ENCODE data around the gene ABCA1.

- no peak for TF ChIP-seq ELF4 (IDR thresholded peaks at IDR 0.05)
- TF ChIP-seq FOXA1 (IDR thresholded peaks at IDR 0.05): no peak
- TF ChIP-seq SP1 (IDR thresholded peaks at IDR 0.05): no peak
- no peak for TF ChIP-seq ARNT (IDR thresholded peaks at IDR 0.05)
- TF ChIP-seq TARDBP (IDR thresholded peaks at IDR 0.05): no peak
- no peak for TF ChIP-seq BHLHE40 (IDR thresholded peaks at IDR 0.05; ENCODE audit: borderline replicate concordance)
- no peak for TF ChIP-seq FOXM1 (IDR thresholded peaks at IDR 0.05; ENCODE audit: borderline replicate concordance)
- no peak for TF ChIP-seq ZNF384 (IDR thresholded peaks at IDR 0.05)
- TF ChIP-seq PKNOX1 (IDR thresholded peaks at IDR 0.05): no peak
- TF ChIP-seq LEF1 (IDR thresholded peaks at IDR 0.05; ENCODE audit: borderline replicate concordance): no peak
- no peak for TF ChIP-seq NFRKB (IDR thresholded peaks at IDR 0.05)
- no peak for TF ChIP-seq SUZ12 (IDR thresholded peaks at IDR 0.05)
- no peak for TF ChIP-seq HDGF (IDR thresholded peaks at IDR 0.05; ENCODE audit: borderline replicate concordance)
- no peak for TF ChIP-seq FOXK2 (IDR thresholded peaks at IDR 0.05)
Measured at GRCh38 chr9:104907278-104907951, 20.5 kb downstream of the ABCA1 start.
